ENCODE results near the gene AMBRA1. TPM values are rescaled to one million over a fixed set of nuclear protein-coding genes. Genes with fewer than 3 reads are reported as not detected.
"Not testable (repeated sequence)": the region's sequence is repeated elsewhere in the genome, so short reads cannot be mapped to it uniquely, and the experiment has no call there.

AMBRA1 gene
- total RNA-seq, 3 donors from 2014 or later, result 32.5 to 38.9 (median 34.1) TPM

DNA sequence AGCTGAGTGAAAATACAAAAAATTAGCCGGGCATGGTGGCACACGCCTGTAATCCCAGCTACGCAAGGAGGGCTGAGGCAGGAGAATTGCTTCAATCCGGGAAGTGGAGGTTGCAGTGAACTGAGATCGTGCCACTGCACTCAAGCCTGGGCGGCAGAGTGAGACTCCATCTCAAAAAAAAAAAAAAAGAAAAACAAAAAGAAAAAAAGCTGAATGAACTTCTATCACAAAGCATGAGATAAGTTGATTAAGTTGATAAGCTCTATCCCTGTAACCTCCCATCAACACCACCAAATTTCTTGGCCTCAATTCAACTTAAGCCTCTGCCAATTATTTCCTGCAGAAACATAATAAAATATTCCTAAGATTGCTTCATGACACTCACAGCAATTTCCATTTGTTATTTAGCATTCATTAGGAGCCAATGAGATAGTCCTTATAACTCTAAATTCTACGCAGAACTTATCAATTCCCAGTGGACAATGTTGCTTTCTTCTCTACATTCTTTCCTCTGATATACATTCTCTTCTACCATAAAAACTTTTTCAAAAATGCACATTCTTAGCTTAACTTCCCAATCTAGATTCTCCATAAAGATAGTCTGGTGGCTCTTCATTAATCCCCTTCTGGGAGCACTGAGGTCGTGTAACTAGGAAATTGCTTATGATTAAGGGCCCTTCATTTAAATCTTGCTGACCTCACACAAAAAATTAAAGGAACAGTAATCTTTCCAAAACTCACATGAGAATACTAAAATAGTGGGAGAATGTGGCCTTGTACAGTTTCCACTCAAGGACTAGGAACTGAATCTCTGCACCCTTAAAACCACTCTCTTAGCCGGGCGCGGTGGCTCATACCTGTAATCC is 2.9 kb downstream of the AMBRA1 start:
- H3K27me3 ChIP-seq, result no peaks in the 10 kb centered on the region
- DNase-seq (ENCODE audit: low spot score in 2 of 2), result no peak
- H3K36me3 ChIP-seq, result no peaks in the 10 kb centered on the region
- H3K27ac ChIP-seq, result peak overlapping the region in 1 of 2 donors; percentile 41
- H3K4me3 ChIP-seq, result peak overlapping the region in 2 of 3 donors; percentile 5 to 29
- peaks cover 0 to 11% of the 10 kb centered on the region in 2 donors for H3K4me1 ChIP-seq
- intact Hi-C loops (cut with DNase I; ENCODE audit: low total_unique reads), result no loop called here
- no peaks in the 10 kb centered on the region for H3K9me3 ChIP-seq
- TF ChIP-seq, protein P1, sequence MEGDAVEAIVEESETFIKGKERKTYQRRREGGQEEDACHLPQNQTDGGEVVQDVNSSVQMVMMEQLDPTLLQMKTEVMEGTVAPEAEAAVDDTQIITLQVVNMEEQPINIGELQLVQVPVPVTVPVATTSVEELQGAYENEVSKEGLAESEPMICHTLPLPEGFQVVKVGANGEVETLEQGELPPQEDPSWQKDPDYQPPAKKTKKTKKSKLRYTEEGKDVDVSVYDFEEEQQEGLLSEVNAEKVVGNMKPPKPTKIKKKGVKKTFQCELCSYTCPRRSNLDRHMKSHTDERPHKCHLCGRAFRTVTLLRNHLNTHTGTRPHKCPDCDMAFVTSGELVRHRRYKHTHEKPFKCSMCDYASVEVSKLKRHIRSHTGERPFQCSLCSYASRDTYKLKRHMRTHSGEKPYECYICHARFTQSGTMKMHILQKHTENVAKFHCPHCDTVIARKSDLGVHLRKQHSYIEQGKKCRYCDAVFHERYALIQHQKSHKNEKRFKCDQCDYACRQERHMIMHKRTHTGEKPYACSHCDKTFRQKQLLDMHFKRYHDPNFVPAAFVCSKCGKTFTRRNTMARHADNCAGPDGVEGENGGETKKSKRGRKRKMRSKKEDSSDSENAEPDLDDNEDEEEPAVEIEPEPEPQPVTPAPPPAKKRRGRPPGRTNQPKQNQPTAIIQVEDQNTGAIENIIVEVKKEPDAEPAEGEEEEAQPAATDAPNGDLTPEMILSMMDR (IDR thresholded peaks at IDR 0.05), result no peak
- TF ChIP-seq POLR2A (IDR thresholded peaks at IDR 0.05), result no peak
- no peak for TF ChIP-seq POLR2AphosphoS5 (IDR thresholded peaks at IDR 0.05)

DNA sequence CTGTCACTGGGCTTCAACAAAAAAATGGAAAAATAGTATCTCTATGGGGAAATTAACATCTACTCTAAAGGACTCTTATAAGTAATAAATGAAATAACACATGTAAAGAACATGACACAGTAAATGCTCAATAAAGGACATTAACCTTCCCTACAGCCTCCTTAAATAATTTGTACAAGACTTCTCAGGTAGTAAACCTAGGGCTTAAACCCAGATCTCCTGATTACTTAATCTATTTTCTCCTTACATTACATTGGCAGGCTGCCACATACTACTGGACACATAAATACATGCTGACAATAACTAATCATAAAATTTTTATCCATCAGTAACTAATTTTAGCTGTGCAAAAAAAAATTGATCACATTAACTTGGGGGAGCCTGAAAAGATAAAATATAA is 4.9 kb downstream of the AMBRA1 start:
- H3K9me3 ChIP-seq, result no peaks in the 10 kb centered on the region
- no peak overlapping the region for H3K4me3 ChIP-seq
- peaks cover 0 to 11% of the 10 kb centered on the region in 2 donors for H3K4me1 ChIP-seq
- intact Hi-C loops (cut with DNase I; ENCODE audit: low total_unique reads), result no loop called here
- no peak for TF ChIP-seq POLR2A (IDR thresholded peaks at IDR 0.05)
- TF ChIP-seq POLR2AphosphoS5 (IDR thresholded peaks at IDR 0.05), result no peak
- TF ChIP-seq, protein P1 (IDR thresholded peaks at IDR 0.05), result no peak
- DNase-seq (ENCODE audit: low spot score in 2 of 2), result no peak
- H3K27me3 ChIP-seq, result no peaks in the 10 kb centered on the region
- no peaks in the 10 kb centered on the region for H3K36me3 ChIP-seq
- H3K27ac ChIP-seq, result no peak overlapping the region

DNA sequence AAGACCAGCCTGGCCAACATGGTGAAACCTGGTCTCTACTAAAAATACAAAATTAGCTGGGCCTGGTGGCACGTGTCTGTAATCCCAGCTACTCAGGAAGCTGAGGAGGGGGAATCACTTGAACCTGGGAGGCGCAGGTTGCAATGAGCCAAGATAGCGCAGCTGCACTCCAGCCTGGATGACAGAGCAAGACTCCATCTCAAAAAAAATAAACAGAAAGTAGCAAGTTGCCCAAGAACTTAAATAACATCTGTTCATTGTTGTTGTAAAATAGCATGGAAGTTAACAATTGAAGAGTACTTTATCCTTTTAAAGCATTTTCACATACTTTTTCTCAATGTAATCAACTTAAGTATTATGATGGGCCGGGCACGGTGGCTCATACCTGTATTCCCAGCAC is 5.7 kb downstream of the AMBRA1 start:
- H3K36me3 ChIP-seq, result no peaks in the 10 kb centered on the region
- H3K27ac ChIP-seq, result no peak overlapping the region
- TF ChIP-seq, protein P1 (IDR thresholded peaks at IDR 0.05), result no peak
- TF ChIP-seq POLR2A (IDR thresholded peaks at IDR 0.05), result no peak
- TF ChIP-seq POLR2AphosphoS5 (IDR thresholded peaks at IDR 0.05), result no peak
- no peaks in the 10 kb centered on the region for H3K9me3 ChIP-seq
- intact Hi-C loops (cut with DNase I; ENCODE audit: low total_unique reads), result no loop called here
- peaks cover 0 to 11% of the 10 kb centered on the region in 2 donors for H3K4me1 ChIP-seq
- no peak overlapping the region for H3K4me3 ChIP-seq
- no peaks in the 10 kb centered on the region for H3K27me3 ChIP-seq
- DNase-seq (ENCODE audit: low spot score in 2 of 2), result no peak

DNA sequence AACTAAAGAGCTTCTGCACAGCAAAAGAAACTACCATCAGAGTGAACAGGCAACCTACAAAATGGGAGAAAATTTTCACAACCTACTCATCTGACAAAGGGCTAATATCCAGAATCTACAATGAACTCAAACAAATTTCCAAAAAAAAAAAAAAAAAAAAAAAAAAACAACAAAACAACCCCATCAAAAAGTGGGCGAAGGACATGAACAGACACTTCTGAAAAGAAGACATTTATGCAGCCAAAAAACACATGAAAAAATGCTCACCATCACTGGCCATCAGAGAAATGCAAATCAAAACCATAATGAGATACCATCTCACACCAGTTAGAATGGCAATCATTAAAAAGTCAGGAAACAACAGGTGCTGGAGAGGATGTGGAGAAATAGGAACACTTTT is 10.3 kb downstream of the AMBRA1 start:
- H3K4me3 ChIP-seq; H3K27ac ChIP-seq; H3K9me3 ChIP-seq; intact Hi-C loops (cut with DNase I; ENCODE audit: low total_unique reads); DNase-seq (ENCODE audit: low spot score in 2 of 2); H3K4me1 ChIP-seq; H3K36me3 ChIP-seq; H3K27me3 ChIP-seq: not testable (repeated sequence)

DNA sequence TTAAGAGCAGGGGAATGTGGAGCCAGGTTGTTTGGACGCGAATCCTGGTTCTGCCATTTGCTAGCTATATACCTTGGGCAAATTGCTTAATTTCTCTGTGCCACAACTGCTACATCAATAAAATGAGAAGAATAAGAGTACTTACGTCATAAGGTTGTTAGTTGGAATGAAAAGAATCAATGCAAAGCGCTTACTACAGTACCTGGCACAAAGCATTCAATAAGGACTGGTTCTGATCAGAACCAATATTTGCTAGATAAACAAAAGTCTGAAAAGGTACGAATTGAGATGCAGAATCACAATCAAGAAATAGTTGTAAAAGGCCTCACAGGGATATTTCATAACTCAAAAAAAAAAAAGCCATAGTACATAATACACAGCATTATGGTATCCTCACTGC is 11.2 kb downstream of the AMBRA1 start:
- intact Hi-C loops (cut with DNase I; ENCODE audit: low total_unique reads), result no loop called here
- no peaks in the 10 kb centered on the region for H3K9me3 ChIP-seq
- no peak for DNase-seq (ENCODE audit: low spot score in 2 of 2)
- TF ChIP-seq POLR2A (IDR thresholded peaks at IDR 0.05) (no peak), POLR2AphosphoS5 (IDR thresholded peaks at IDR 0.05) (no peak)
- TF ChIP-seq, protein P1 (IDR thresholded peaks at IDR 0.05), result no peak
- no peaks in the 10 kb centered on the region for H3K36me3 ChIP-seq
- H3K4me1 ChIP-seq, result no peaks in the 10 kb centered on the region
- no peaks in the 10 kb centered on the region for H3K27me3 ChIP-seq
- H3K4me3 ChIP-seq, result no peak overlapping the region
- no peak overlapping the region for H3K27ac ChIP-seq

Measured in breast epithelium (tissue), 4 donors.